Endothelial cell of hepatic sinusoid (primary cell): ENCODE data around the gene CHCT1.

ENCODE experiments used
- in situ Hi-C: cut with HindIII; loops from 2 replicates; pipeline ENCODE4 v1.10.0; 2017; ENCODE audit warnings: low sequenced_read_pairs

The CHCT1 gene

GRCh38 chr17:60436676-60437075 is 14.4 kb downstream of the CHCT1 start:
- in situ Hi-C loops = no loop called here

- in situ Hi-C loops = no loop called here
These were observed 17.2 kb downstream of the CHCT1 start for GRCh38 chr17:60439501-60439900.

- in situ Hi-C loops = no loop called here
These were observed 20.2 kb downstream of the CHCT1 start for GRCh38 chr17:60442271-60443173.

- in situ Hi-C loops = no loop called here
These were observed 21.4 kb downstream of the CHCT1 start for GRCh38 chr17:60443713-60444112.

- in situ Hi-C loops = no loop called here
These were observed 22.9 kb downstream of the CHCT1 start for GRCh38 chr17:60445144-60445543.

- in situ Hi-C loops = no loop called here
These were observed 25.1 kb downstream of the CHCT1 start for GRCh38 chr17:60447375-60447774.

GRCh38 chr17:60451071-60451470 is 28.8 kb downstream of the CHCT1 start:
- in situ Hi-C loops = no loop called here

GRCh38 chr17:60451965-60452364 is 29.7 kb downstream of the CHCT1 start:
- in situ Hi-C loops = no loop called here

GRCh38 chr17:60455378-60455777 is 33.1 kb downstream of the CHCT1 start:
- in situ Hi-C loops = no loop called here

- in situ Hi-C loops = no loop called here
These were observed 34.9 kb downstream of the CHCT1 start for GRCh38 chr17:60457148-60457547.

- in situ Hi-C loops = no loop called here
These were observed 39.3 kb downstream of the CHCT1 start for GRCh38 chr17:60461584-60461983.

- in situ Hi-C loops = no loop called here
These were observed 41.0 kb downstream of the CHCT1 start for GRCh38 chr17:60463157-60463835.

- in situ Hi-C loops = no loop called here
These were observed 42.1 kb downstream of the CHCT1 start for GRCh38 chr17:60464343-60464742.

- in situ Hi-C loops = no loop called here
These were observed 46.1 kb downstream of the CHCT1 start for GRCh38 chr17:60468371-60468770.

- in situ Hi-C loops = no loop called here
These were observed 49.2 kb downstream of the CHCT1 start for GRCh38 chr17:60471451-60471850.

- in situ Hi-C loops = no loop called here
These were observed 50.2 kb downstream of the CHCT1 start for GRCh38 chr17:60472449-60472848.

GRCh38 chr17:60473788-60474187 is 51.5 kb downstream of the CHCT1 start:
- in situ Hi-C loops = no loop called here
